NCI-H1694 (cell line): ENCODE measurements around the gene SPTBN1.

Source experiments
- DNase-seq: peaks from one replicate; lab custom pipeline; 2025; lab: John Stamatoyannopoulos, UW

The SPTBN1 gene

GRCh38 chr2:54434229-54434628 lies 21.9 kb upstream of the SPTBN1 start:
- no peak for DNase-seq

GRCh38 chr2:54434711-54435110 lies 21.4 kb upstream of the SPTBN1 start:
- no peak for DNase-seq

GRCh38 chr2:54435325-54436226 lies 20.6 kb upstream of the SPTBN1 start:
- DNase-seq, result no peak

GRCh38 chr2:54437588-54437987 lies 18.5 kb upstream of the SPTBN1 start:
- no peak for DNase-seq

- no peak for DNase-seq
Measured at GRCh38 chr2:54438271-54438670, 17.9 kb upstream of the SPTBN1 start.

GRCh38 chr2:54439582-54439981 lies 16.5 kb upstream of the SPTBN1 start:
- DNase-seq, result no peak

GRCh38 chr2:54440050-54440449 lies 16.1 kb upstream of the SPTBN1 start:
- no peak for DNase-seq

GRCh38 chr2:54444503-54444902 lies 11.6 kb upstream of the SPTBN1 start:
- DNase-seq, result no peak

- no peak for DNase-seq
Measured at GRCh38 chr2:54446122-54446521, 10.0 kb upstream of the SPTBN1 start.

GRCh38 chr2:54446625-54447024 lies 9.5 kb upstream of the SPTBN1 start:
- no peak for DNase-seq

- no peak for DNase-seq
Measured at GRCh38 chr2:54454548-54455130, 1.5 kb upstream of the SPTBN1 start.

GRCh38 chr2:54455131-54455562 lies 980 bp upstream of the SPTBN1 start:
- DNase-seq, result no peak

- DNase-seq, result no peak
Measured at GRCh38 chr2:54456362-54456611, 160 bp downstream of the SPTBN1 start.

GRCh38 chr2:54456612-54457322 lies 640 bp downstream of the SPTBN1 start:
- DNase-seq, result peak; percentile 24

- peak; percentile 37 for DNase-seq
Measured at GRCh38 chr2:54457323-54458023, 1.3 kb downstream of the SPTBN1 start.

GRCh38 chr2:54459037-54459441 lies 2.9 kb downstream of the SPTBN1 start:
- no peak for DNase-seq

- DNase-seq, result no peak
Measured at GRCh38 chr2:54461261-54461660, 5.1 kb downstream of the SPTBN1 start.

GRCh38 chr2:54464341-54464740 lies 8.2 kb downstream of the SPTBN1 start:
- no peak for DNase-seq

- DNase-seq, result no peak
Measured at GRCh38 chr2:54465143-54465542, 9.0 kb downstream of the SPTBN1 start.

- no peak for DNase-seq
Measured at GRCh38 chr2:54466870-54467269, 10.7 kb downstream of the SPTBN1 start.

GRCh38 chr2:54468673-54469072 lies 12.5 kb downstream of the SPTBN1 start:
- DNase-seq, result peak; percentile 17

- DNase-seq, result no peak
Measured at GRCh38 chr2:54469484-54470053, 13.4 kb downstream of the SPTBN1 start.
